HEK293T (cell line): ENCODE data around the gene ABCB9.

Experiments
- CTBP1 ChIP-seq: fragments of 450-650 bp; IDR thresholded peaks from 2 replicates; pipeline ENCODE4 v1.6.1; 2016; ENCODE audit warnings: borderline replicate concordance
- HDGF ChIP-seq: fragments of 450-650 bp; IDR thresholded peaks from 2 replicates; pipeline ENCODE4 v1.6.1; 2017; ENCODE audit warnings: antibody characterized with exemption, borderline replicate concordance
- NFRKB ChIP-seq: fragments of 450-650 bp; IDR thresholded peaks from 2 replicates; pipeline ENCODE4 v1.6.1; 2016; ENCODE audit warnings: mild to moderate bottlenecking, moderate library complexity
- PKNOX1 ChIP-seq: fragments of 450-650 bp; IDR thresholded peaks from 2 replicates; pipeline ENCODE4 v1.6.1; 2016
- SP1 ChIP-seq: fragments of 450-650 bp; IDR thresholded peaks from 2 replicates; pipeline ENCODE4 v1.6.1; 2017
- SUZ12 ChIP-seq: fragments of 450-650 bp; IDR thresholded peaks from 2 replicates; pipeline ENCODE4 v1.6.1; 2016; ENCODE audit warnings: mild to moderate bottlenecking

GRCh38 chr12:122880668-122881067 lies 85.6 kb downstream of the ABCB9 start:
- TF ChIP-seq HDGF = no peak
- no peak for TF ChIP-seq CTBP1
- TF ChIP-seq PKNOX1 = no peak
- TF ChIP-seq NFRKB = no peak
- TF ChIP-seq SUZ12 = no peak
- no peak for TF ChIP-seq SP1
